Measurements from ENCODE around the gene CFAP45.

Gene CFAP45

GRCh38 chr1:159873530-159874143 lies 26.3 kb downstream of the CFAP45 start:
- no peak for DNase-seq

DNA sequence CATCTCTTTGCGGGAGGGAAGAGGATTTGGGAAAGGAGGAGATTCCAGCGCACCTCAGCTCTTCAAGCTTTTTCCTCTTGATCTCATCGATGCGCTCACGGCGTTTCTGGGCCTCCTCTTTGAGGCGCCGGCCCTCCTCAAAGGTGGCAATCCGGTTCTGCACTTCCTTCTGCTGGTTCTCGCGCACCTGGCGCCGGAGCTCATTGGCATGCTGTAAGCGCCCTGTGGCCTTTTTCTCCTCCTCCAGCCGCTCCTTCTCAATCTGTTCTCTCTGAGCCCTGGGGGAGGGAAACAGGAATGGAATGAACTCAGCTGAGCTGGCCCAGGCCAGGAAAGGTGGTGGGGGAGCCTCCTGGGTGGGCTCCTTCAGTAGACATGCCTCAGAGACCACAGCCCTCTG lies 27.1 kb downstream of the CFAP45 start:
- DNase-seq: no peak

GRCh38 chr1:159870704-159871103 lies 29.3 kb downstream of the CFAP45 start:
- DNase-seq: no peak

- no peak for DNase-seq
These were observed 30.4 kb downstream of the CFAP45 start for GRCh38 chr1:159869607-159870006.

- no peak for DNase-seq
These were observed 30.8 kb downstream of the CFAP45 start for GRCh38 chr1:159869173-159869572.

GRCh38 chr1:159868766-159869165 lies 31.2 kb downstream of the CFAP45 start:
- DNase-seq: no peak

- DNase-seq: no peak
These were observed 32.3 kb downstream of the CFAP45 start for GRCh38 chr1:159867664-159868026.

DNA sequence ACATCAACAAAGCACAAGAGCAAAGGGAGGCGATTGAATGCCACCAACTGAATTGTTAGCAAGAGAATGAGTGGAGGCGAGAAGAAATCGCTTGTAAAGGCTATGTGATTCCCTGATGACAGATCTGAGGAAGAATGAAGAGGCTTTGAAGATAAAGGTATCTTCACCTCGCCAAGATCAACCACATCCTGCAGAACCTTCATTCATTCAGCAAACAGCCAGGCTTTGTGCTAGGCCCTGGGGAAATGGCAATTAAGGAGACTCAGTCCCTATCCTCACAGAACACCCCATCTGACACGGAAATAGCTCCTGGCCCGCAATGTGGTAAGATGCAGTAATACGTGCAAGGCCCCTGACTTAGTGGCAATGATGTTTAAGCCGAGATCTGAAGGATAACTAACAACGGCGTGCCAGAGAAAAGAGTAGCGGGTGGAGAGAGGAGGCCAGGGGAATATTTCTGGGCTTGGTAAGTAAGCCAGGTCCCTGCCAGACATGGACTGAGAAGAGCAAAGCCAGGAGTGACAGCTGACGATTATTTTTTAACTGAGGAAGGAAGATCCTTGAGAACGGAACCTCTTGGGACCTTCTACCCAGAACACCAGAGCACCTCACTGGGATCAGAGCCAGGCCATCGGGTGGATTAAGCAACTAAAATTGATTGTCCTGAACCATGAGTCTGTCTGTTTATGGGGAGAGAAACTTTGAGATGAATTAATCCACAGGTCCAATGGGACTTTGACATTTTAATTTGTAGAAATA lies 32.9 kb downstream of the CFAP45 start:
- DNase-seq: no peak

DNA sequence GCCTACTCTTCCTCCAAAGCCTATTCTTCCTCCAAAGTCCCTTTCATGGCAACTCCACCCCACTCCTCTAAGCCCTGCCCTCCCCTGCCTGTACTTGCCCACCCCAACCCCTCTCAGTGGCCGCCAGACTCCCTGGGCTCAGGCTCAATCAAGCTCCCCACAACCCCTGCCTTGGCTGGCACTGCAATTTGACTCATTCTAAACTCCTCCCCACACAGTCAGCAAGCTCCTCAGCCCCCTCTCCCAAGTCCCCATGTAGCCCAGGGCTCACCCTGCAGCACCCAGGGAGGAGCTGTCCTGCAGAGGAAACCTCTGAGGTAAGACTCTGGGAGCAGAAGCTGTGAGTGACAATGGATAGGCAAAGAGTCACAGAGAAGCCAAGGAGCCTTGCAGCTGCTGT lies 33.9 kb downstream of the CFAP45 start:
- no peak for DNase-seq

DNA sequence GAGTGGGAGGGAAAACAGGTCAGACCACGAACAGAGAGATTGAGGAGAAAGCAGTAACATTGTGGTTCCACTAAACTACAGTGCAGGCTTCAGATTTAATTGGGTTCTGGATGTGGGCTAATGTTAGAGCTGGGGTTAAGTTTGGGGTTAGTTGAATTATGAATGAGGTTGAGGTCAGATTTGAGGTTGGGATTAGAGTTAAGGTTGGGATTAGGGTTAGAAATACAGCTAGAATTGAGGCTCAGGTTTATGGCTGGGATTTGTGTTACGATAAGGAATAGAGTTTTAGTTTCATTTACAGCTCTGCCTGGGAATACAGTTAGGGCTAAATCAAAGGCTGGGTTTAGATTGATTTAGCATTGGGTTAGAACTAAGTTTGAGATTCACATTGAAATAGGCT lies 35.7 kb downstream of the CFAP45 start:
- no peak for DNase-seq

DNA sequence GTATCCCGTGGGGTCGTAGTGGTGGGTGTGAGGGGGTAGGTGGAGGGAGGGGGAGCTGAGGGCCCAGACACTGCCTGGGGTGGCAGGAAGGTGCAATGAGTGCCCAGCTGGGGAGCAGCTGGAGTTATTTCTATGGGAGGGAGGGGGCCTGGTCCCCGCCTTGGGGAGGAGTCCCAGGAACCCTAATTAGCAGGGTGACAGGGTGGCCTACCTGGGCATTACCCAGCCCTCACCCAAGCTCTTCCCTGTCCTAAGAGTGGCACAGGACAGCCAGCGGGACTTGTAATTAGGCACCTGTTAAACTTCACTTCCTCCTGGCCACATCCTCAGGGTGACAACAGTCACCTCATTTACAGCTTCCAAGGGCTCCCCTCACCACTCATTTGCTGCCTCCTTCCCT lies 37.4 kb downstream of the CFAP45 start, which contains the start of gene VSIG8:
VSIG8 (minus strand) TSS at position 101 of the 400 bp plus-strand sequence. CDS start 136 bp downstream, outside the sequence.
- no peak for DNase-seq

- DNase-seq: no peak
These were observed 37.9 kb downstream of the CFAP45 start for GRCh38 chr1:159862031-159862430.

GRCh38 chr1:159861218-159861617 lies 38.7 kb downstream of the CFAP45 start:
- no peak for DNase-seq

GRCh38 chr1:159860456-159860855 lies 39.5 kb downstream of the CFAP45 start:
- DNase-seq: no peak

DNA sequence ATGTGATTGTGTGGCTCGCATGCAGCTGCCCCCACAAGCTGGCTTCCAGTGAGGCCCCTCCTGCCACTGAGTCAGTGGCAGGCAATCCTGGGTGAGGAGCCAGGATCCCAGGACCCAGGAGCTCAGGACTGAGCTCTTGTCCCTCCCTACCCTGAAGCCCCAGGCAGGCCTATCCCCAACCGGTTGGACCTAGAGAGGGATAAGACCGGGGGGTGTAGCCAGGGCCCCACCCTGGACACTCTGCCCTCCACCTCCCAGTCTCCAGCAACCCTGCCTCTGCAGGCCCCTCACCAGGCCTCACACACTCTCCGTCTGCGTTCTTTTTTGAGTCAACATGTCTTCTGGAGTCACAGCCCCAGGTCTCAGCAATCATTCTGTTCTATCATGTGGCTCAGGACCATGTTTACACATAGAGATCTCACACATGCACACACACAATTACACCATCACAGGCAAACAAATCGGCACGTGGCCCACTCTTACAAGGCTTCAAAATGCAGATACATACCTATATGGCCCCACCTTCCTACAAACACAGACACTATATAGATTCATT lies 40.1 kb downstream of the CFAP45 start:
- no peak for DNase-seq

- no peak for DNase-seq
These were observed 42.1 kb downstream of the CFAP45 start for GRCh38 chr1:159857889-159858288.

DNA sequence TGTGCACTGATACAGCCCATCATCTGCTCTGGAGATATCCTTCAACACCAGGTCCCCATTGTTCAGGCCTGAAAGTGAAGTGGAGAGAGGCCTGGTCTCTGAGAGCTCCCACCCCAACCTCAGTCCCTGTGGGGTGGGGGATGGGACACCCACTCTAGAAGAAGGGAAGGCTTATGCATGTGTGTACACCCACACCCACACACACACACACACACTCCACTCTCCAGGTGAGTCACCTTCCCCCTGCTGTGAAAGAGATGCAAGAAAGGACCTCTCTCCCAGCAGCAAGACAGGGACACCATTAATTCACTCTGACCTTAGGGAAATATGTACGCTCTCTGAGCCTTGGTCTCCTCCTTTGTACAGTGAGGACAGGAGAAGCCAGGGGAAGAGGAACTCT lies 43.4 kb downstream of the CFAP45 start:
- DNase-seq: no peak

GRCh38 chr1:159855709-159856108 lies 44.3 kb downstream of the CFAP45 start:
- DNase-seq: no peak

DNA sequence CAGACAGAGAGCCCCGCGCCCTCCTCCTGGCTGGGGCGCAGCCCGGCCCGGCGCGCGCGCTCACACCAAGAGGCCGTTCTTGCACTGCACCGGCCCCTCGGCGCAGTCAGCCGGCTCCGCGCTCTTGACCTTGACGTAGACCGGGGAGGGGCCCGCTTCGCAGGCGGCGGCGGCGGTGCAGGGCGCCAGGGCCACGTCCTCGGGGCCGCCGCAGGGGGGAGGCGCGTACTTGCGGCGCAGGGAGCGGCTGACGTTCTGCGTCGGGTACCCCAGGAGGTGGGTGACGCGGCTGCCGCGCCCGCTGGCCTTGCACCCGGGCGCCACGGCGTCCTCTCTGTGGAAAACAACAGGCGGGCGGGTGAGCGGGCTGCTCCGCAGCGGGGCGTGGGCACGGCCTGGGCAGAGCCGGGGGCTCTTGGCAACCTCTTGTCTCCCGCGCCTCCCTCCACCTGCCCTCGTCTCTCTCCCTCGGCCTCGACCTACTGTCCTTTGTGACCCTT lies 45.2 kb downstream of the CFAP45 start:
- DNase-seq: peak; percentile 80

- peak; percentile 13 for DNase-seq
These were observed 45.8 kb downstream of the CFAP45 start for GRCh38 chr1:159854116-159854692.

DNA sequence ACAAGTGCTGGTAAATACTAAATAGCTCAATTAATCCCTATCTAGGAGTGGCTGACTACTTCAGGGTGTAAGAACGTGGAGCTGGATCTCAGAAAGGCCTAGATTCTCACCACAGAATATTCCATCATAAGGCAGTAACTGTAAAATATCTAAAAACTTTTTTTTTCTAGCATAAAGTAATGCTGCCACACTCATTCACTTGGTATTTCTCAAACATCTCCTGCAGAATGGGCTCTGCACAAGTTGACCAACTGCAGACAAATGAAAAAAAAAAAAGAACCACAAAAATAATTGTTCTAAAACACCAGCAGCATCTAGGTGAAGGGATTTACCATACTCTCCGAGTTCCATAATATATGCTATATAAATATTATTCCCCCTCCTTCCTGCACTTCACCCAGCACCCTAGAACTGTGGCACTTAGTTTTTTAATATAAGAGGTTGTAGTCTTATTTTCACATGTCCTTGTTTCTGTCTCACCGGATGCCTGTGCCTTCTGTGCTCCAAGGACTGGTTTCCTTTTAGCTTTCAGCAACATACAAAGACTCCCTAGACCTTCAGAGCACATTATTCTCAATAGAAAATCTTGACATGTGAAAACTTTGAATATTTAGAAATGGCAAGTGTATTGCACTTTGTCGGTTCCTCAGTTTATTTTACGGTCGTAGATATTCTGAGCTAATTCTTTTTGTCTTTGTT lies 46.4 kb downstream of the CFAP45 start:
- no peak for DNase-seq

DNA sequence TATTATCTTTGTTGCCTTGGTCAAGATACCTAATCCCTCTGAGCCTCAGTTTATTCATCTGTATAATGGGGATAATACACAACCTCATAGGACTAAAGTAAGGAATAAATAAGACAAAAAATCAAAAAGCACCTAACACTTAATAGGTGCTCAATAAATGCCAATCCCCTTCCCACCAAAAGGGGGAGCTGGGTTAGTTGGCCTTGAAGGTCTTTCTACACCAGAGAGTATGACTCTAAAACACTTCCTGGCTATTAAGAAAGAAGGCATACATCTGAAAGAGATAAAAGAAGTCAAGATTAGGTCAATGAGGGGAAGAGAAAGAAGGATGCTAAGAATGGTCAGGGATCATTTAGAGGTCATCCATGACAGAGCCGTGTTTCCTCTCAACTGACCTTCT lies 48.6 kb downstream of the CFAP45 start:
- DNase-seq: peak; percentile 7
